Fibroblast of skin of left quadriceps (primary cell): ENCODE results near the gene MAP3K9.

Experiments used
- DNase-seq, 2 experiments: peaks; one replicate each; pipeline ENCODE4 v3.0.0-alpha.2; 2013; ENCODE audit warnings: low read depth in 2 of 2

MAP3K9 gene

GRCh38 chr14:70821584-70822529, 12.5 kb upstream of the MAP3K9 start:
- DNase-seq = no peak

- DNase-seq = no peak
These were observed 7.2 kb upstream of the MAP3K9 start for GRCh38 chr14:70816525-70816924.

- no peak for DNase-seq
These were observed 5.2 kb upstream of the MAP3K9 start for GRCh38 chr14:70814466-70814865.

- no peak for DNase-seq
These were observed 3.0 kb upstream of the MAP3K9 start for GRCh38 chr14:70812124-70812818.

GRCh38 chr14:70811578-70811977, 2.3 kb upstream of the MAP3K9 start:
- no peak for DNase-seq

- no peak for DNase-seq
These were observed 1.7 kb upstream of the MAP3K9 start for GRCh38 chr14:70811050-70811449.

GRCh38 chr14:70810621-70811020, 1.3 kb upstream of the MAP3K9 start:
- DNase-seq = no peak

- no peak for DNase-seq
These were observed 693 bp downstream of the MAP3K9 start for GRCh38 chr14:70808416-70809224.

- no peak for DNase-seq
These were observed 1.4 kb downstream of the MAP3K9 start for GRCh38 chr14:70807898-70808415.

GRCh38 chr14:70804556-70805162, 4.7 kb downstream of the MAP3K9 start:
- no peak for DNase-seq

GRCh38 chr14:70803321-70804310, 5.7 kb downstream of the MAP3K9 start:
- DNase-seq = no peak

- DNase-seq = no peak
These were observed 6.9 kb downstream of the MAP3K9 start for GRCh38 chr14:70802379-70802778.

- no peak for DNase-seq
These were observed 7.5 kb downstream of the MAP3K9 start for GRCh38 chr14:70801836-70802235.

GRCh38 chr14:70796551-70796950, 12.8 kb downstream of the MAP3K9 start:
- no peak for DNase-seq

- DNase-seq = no peak
These were observed 15.0 kb downstream of the MAP3K9 start for GRCh38 chr14:70794294-70794693.

- DNase-seq = no peak
These were observed 15.7 kb downstream of the MAP3K9 start for GRCh38 chr14:70793637-70794036.

GRCh38 chr14:70792939-70793338, 16.4 kb downstream of the MAP3K9 start:
- DNase-seq = no peak

GRCh38 chr14:70791971-70792370, 17.3 kb downstream of the MAP3K9 start:
- DNase-seq = no peak

- DNase-seq = no peak
These were observed 19.4 kb downstream of the MAP3K9 start for GRCh38 chr14:70789961-70790360.

GRCh38 chr14:70789361-70789760, 20.0 kb downstream of the MAP3K9 start:
- peak in 1 of 2 experiments; percentile 8 for DNase-seq
